HG02852 (cell line): ENCODE measurements around the gene GRM8.

ENCODE experiments used
- ATAC-seq: cut with Tn5 transposase; IDR thresholded peaks from one replicate; pipeline ENCODE4 v1.9.1; 2021; ENCODE audit warnings: mild to moderate bottlenecking, moderate library complexity; ENCODE audit not compliant: unreplicated experiment

The GRM8 gene

DNA sequence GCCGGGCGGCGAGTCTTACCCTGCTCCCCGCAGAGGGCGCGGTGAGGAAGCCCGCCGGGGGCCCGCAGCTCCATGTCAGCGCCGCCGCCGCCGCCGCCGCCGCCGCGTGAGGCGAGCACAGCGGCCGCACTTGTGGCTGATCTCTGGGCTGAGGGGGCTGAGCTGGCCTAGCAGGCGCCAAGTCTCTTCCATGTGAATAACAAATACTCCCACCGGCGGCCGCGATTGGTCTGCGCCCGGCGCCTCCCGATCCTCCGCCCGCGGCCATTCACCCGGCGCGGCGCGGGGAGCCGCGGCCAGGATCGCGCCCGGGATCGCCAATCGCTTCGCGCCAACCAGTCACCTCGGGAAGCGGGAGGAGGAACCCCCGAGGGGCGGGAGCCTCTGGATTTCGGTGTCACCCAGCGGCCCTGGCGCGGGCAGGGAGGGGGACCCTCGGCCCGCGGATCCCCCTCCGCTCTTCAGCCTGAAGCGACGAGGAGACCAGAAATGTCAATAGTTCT is at the start of gene GRM8:
Gene GRM8 (minus strand): TSS at position 164 of the 503 bp plus-strand sequence.
- ATAC-seq: peak; percentile 15

GRCh38 chr7:127290801-127291361 is 38.1 kb upstream of the GRM8 start:
- no peak for ATAC-seq

DNA sequence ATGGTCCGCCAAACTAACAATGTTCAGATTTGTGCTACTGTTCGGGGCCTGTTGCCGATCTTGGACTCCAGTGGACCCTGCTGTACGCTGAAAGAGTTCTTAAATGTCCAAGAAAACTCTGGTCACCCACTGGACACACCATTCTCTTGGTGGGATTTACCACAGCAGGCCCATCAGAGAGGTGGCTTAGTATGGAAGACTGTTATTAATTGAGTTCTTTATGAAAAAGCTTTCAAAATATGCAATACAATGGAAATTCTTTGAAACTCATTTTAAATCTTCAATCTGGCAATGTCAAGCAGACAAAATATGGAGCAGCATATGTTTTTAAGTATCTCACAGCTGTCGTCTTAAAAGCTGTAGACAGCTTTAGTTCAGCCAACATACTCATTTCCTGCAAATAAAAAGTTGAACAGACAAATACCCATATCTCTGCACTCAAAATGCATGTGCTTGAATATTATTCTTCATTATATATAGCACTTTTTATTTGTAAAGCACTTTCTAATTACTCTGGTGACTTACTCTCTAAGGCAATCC is 37.4 kb upstream of the GRM8 start:
- ATAC-seq: no peak

GRCh38 chr7:127287133-127287532 is 34.4 kb upstream of the GRM8 start:
- no peak for ATAC-seq

GRCh38 chr7:127270093-127270492 is 17.4 kb upstream of the GRM8 start:
- no peak for ATAC-seq

- ATAC-seq: no peak
Measured at GRCh38 chr7:127266047-127266446, 13.3 kb upstream of the GRM8 start.

DNA sequence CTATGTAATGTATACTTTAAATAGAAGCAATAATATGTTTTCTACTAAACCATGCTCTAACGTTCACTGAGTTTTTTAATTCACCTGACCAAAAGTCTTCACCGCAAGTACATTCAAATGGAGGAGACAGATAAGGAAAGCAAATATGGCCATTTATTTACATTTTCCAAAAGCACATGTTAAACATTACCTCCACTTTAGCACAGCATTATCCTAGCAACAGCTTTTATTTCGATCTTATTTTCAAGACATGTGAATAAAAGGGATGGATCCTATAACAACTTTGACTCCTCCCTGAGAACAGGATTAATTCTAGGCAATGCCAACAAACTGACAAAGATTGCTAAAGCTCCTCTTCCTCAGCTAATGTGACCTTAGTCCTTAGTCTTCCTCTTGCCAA is 11.5 kb upstream of the GRM8 start:
- no peak for ATAC-seq

DNA sequence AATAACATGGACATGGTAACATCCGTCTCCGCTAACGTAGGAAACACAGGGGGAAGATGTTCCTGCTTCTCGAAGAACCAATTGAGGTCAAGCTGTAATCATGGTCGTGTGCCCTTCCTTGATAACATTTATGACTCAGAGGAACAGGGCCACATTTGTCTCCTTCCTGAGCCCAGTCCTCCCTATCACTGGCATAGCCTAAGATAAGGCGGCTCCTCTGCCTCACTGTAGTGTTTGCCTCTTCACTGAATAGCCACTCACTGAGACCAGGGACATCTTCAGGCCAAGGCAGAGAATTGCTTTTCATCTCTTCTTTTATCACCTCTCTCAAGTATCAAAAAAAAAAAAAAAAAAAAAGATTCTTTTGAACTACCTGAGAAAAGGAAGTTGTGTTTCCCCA is 5.4 kb upstream of the GRM8 start:
- ATAC-seq: no peak

GRCh38 chr7:127257086-127257485 is 4.3 kb upstream of the GRM8 start:
- ATAC-seq: no peak

GRCh38 chr7:127256041-127256725 is 3.4 kb upstream of the GRM8 start:
- ATAC-seq: no peak

GRCh38 chr7:127254163-127254684 is 1.5 kb upstream of the GRM8 start:
- ATAC-seq: no peak

GRCh38 chr7:127253281-127254162 is 781 bp upstream of the GRM8 start:
- ATAC-seq: peak; percentile 84

DNA sequence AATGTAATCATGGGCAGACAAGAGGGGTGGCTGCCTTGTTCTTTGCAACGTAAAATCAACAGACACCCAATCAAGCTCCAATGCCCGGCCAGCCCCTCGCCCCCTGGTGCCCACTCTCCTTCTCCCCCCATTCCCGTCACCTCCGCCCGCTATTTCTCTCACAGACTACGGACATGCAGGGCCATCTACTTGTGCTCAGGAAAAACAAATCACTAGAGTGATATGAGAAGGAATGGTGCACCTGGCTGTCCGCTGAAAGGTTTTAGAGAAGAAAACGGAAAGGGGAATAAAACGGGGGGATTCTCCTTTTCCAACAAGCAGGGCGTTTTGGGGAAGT is 396 bp downstream of the GRM8 start:
- ATAC-seq: no peak

DNA sequence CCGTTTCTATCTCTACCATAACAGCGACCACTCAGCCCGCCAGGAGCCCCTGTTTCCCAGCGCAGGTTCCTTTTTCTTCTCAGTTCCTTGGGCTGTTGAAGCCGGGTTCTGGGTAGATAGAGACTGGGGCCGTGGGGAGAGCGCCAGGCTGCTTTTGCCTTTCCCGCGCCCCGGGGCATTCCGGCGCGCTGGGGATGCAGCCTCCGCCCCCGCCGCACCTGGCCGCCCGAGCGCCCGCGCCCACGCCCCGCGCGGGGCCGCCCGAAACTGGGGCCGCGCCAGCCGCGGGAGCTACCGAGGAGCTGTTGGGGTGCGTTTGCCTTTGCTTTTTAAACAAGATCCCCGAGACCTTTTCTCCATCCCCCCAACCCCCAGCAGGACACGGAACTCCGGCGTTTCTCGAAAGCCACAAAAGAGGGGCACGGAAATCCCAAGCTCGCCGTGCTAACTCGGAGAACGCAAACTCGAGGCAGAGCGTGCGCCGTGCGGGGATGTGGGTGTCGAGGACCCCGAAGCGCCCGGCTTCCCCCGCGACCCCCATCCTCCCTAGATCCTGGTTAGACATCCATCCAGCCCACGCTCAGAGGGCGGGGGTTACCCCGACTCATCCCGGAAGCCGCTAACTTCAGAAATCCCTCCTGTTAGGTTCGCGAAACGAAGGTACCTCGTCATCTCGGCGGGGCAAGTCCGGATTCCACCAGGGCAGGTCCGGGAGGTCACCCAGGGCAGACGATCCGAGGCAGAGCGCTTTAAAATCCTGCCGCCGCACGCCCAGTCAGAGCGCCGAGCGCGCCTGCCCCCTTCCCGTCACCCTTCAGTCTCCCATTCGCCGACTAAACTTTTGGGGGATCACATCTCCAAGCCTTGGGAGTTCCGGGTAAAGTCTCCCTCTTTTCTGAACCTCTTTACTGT is 1.0 kb downstream of the GRM8 start:
- no peak for ATAC-seq

DNA sequence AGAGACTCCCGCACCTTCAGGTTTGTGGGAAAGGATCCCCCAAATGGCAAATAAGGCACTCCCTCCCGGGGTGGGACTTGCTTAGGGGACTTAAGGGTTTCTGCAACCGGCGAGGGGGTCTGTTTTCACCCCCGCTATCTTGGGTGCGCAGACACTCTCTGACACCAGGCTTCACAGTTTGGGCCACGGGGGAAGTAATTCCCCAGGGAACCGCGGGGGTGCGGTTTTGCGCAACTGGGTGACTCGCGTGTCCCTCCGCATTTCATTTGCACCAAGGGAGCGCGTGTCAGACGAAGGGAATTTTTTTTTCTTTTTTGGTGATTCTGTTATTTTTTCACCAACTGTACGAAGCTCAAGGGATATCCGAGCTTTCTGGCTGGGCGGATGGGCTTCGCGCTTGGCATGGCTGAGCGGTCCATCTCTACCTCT is 1.7 kb downstream of the GRM8 start:
- no peak for ATAC-seq

- ATAC-seq: no peak
Measured at GRCh38 chr7:127250312-127251035, 2.3 kb downstream of the GRM8 start.

DNA sequence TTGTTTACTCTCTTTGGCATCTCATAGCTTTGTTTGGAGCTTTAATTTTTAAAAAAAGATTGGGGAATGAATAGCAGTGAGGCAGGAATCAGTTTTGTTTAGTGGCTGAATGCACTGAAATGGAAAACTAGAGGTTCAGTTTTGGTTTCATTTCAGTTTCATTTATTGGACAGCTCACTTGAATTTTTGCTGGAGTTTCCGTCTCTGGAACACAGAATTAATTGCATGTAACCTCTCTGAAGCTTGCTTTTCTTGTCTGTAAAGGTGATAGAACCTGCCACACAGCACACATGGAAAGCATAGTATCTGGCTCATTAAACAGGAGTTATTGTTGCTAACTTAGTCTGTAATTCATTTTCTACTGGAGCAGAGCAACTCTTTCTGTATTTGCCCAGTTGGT is 7.1 kb downstream of the GRM8 start:
- no peak for ATAC-seq

- ATAC-seq: no peak
Measured at GRCh38 chr7:127245002-127245401, 7.7 kb downstream of the GRM8 start.

- no peak for ATAC-seq
Measured at GRCh38 chr7:127239814-127240213, 12.9 kb downstream of the GRM8 start.

DNA sequence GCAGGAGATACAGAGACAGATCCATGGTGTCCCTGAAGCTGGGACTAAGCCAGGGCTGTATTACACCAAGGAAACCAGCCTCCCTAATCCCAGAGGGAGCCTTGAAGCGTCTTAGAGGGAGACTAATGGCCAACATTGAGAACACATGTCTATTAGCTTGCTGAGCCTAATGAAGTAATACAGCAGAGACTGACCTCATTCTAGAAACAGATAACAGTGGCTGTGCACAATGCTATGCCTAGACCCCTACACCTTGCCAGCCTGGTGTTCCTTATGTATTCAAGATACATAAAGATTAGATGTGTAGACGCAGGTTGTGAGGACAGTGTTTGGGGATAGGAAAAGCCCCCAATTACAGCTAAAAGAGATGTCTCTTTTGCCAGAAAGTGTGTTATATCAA is 19.1 kb downstream of the GRM8 start:
- no peak for ATAC-seq
